Thoracic aorta (tissue), 2 donors: ENCODE results near the gene FBN3. TPM values are rescaled to one million over a fixed set of nuclear protein-coding genes. Genes with fewer than 3 reads are reported as not detected.

Source experiments
- ATAC-seq: fragments of 150-250 bp; one replicate; pipeline ENCODE4 v1.8.0; 2017; ENCODE audit warnings: low read depth; ENCODE audit not compliant: insufficient number of reproducible peaks, low FRiP score
- DNase-seq: peaks from one replicate; pipeline ENCODE4 v3.0.0-alpha.2; 2020; ENCODE audit warnings: low spot score
- H3K27ac ChIP-seq, 2 donors: fragments of 200-600 bp; sonication (generic); 1 replicate in 1 of 2; 2 replicates in 1 of 2; pipeline ENCODE4 v1.5.1; 2016; ENCODE audit warnings: mild to moderate bottlenecking in 2 of 2, moderate library complexity in 2 of 2
- H3K27me3 ChIP-seq: fragments of 200-600 bp; sonication (generic); replicated peaks from 2 replicates; pipeline ENCODE4 v1.6.0; 2016; ENCODE audit warnings: mild to moderate bottlenecking; ENCODE audit not compliant: insufficient read depth
- H3K36me3 ChIP-seq: fragments of 200-600 bp; sonication (generic); one replicate; pipeline ENCODE4 v1.5.1; 2016
- H3K4me1 ChIP-seq, 2 donors: fragments of 200-600 bp; sonication (generic); 1 replicate in 1 of 2; 2 replicates in 1 of 2; pipeline versions ENCODE4 v1.5.1 to v1.6.0; 2016; ENCODE audit warnings: low read depth in 2 of 2, mild to moderate bottlenecking in 1 of 2; ENCODE audit not compliant: control insufficient read depth in 1 of 2
- H3K4me3 ChIP-seq: fragments of 200-600 bp; sonication (generic); 2 replicates; pipeline ENCODE4 v1.5.1; 2016; ENCODE audit warnings: mild to moderate bottlenecking
- H3K9me3 ChIP-seq: fragments of 200-600 bp; sonication (generic); 2 replicates; pipeline ENCODE4 v1.5.1; 2016
- CTCF ChIP-seq: fragments of 200-600 bp; sonication (generic); IDR thresholded peaks from one replicate; pipeline ENCODE4 v1.5.1; 2019; ENCODE audit warnings: antibody characterized with exemption
- total RNA-seq, 2 donors: library from RNA; depleted of rRNA; stranded (reverse); fragments of >200 nt; gene quantifications; one replicate each; pipeline versions ENCODE4 v1.1.0 to v1.2.3, GENCODE V29; 2016

The FBN3 gene
- total RNA-seq, 2 donors from 2014 or later: not detected

GRCh38 chr19:8127311-8127710 lies 22.1 kb downstream of the FBN3 start:
- Histone ChIP-seq H3K27me3 (no peaks in the 10 kb centered on the region), H3K9me3 (no peaks in the 10 kb centered on the region), H3K4me1 (no peaks in the 10 kb centered on the region), H3K4me3 (no peak overlapping the region), H3K27ac (no peak overlapping the region), H3K36me3 (no peaks in the 10 kb centered on the region)
- no peak for ATAC-seq
- DNase-seq: no peak
- no peak for TF ChIP-seq CTCF

DNA sequence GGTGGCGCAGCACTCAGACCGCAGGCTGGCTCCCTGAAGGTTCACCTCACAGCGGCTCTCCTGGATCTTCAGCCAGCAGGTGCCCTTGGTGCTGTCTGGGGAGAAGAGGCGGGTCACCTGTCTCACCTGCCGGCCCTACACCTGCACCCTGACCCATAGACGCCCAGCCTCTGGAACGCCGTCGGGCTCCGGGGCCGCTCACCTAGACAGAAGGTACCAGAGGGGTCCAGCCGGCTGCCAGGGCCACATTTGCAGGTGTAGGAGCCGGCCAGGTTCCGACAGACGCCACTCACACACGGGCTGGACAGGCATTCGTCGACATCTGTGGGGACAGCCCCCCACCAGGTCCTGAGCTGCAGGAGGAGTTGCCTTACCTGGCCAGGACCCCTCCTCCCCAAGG lies 22.9 kb downstream of the FBN3 start:
- ATAC-seq (no peak), DNase-seq (no peak)
- TF ChIP-seq CTCF: no peak
- H3K27me3 ChIP-seq: no peaks in the 10 kb centered on the region
- H3K36me3 ChIP-seq: no peaks in the 10 kb centered on the region
- no peak overlapping the region for H3K27ac ChIP-seq
- H3K4me3 ChIP-seq: no peak overlapping the region
- H3K4me1 ChIP-seq: no peaks in the 10 kb centered on the region
- no peaks in the 10 kb centered on the region for H3K9me3 ChIP-seq

DNA sequence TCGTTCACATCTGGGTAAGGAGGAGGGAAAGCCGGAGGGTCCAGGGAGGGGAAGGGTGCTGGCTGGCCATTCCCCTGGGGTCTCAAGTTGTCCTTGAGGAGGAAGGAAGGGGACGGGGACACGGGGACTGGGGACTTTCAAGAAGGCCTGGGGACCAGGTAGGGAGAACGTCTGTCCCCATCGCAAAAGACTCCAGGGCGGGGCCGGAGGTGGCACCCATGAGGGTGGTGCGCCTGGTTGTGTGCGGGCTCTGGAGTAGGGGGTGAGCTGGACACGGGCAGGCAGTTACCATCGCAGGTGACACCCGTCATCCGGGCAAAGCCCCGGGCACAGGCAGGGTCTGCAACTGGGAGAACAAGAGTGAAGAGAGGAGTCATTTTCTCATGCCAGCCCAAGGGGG lies 23.4 kb downstream of the FBN3 start:
- ATAC-seq (no peak), DNase-seq (no peak)
- Histone ChIP-seq H3K4me3 (no peak overlapping the region), H3K9me3 (no peaks in the 10 kb centered on the region), H3K27ac (no peak overlapping the region), H3K36me3 (no peaks in the 10 kb centered on the region), H3K4me1 (no peaks in the 10 kb centered on the region), H3K27me3 (no peaks in the 10 kb centered on the region)
- no peak for TF ChIP-seq CTCF

- H3K27ac ChIP-seq: no peak overlapping the region
- no peaks in the 10 kb centered on the region for H3K27me3 ChIP-seq
- no peaks in the 10 kb centered on the region for H3K4me1 ChIP-seq
- no peaks in the 10 kb centered on the region for H3K36me3 ChIP-seq
- TF ChIP-seq CTCF: no peak
- DNase-seq: no peak
- H3K9me3 ChIP-seq: no peaks in the 10 kb centered on the region
- H3K4me3 ChIP-seq: no peak overlapping the region
- no peak for ATAC-seq
These were observed 25.7 kb downstream of the FBN3 start for GRCh38 chr19:8123683-8124082.

GRCh38 chr19:8120636-8121480 lies 28.5 kb downstream of the FBN3 start:
- no peaks in the 10 kb centered on the region for H3K9me3 ChIP-seq

More at GRCh38 chr19:8120636-8121480, 28.5 kb downstream of the FBN3 start:
- DNase-seq (no peak), ATAC-seq (no peak)
- no peak overlapping the region for H3K4me3 ChIP-seq
- no peaks in the 10 kb centered on the region for H3K27me3 ChIP-seq
- no peak overlapping the region for H3K27ac ChIP-seq
- H3K4me1 ChIP-seq: no peaks in the 10 kb centered on the region
- TF ChIP-seq CTCF: no peak
- no peaks in the 10 kb centered on the region for H3K36me3 ChIP-seq
